IPS-NIHi11 (cell line): ENCODE results near the gene IL19.
"Not testable (repeated sequence)": the region's sequence is repeated elsewhere in the genome, so short reads cannot be mapped to it uniquely, and the experiment has no call there.

Experiments
- DNase-seq: peaks from one replicate; pipeline ENCODE4 v3.0.0; 2012; ENCODE audit warnings: mixed read lengths, low spot score

Gene IL19

GRCh38 chr1:206833801-206834200 is 63.2 kb downstream of the IL19 start:
- no peak for DNase-seq

- DNase-seq = no peak
Observed at GRCh38 chr1:206834217-206834616, 63.6 kb downstream of the IL19 start.

GRCh38 chr1:206834711-206835110 is 64.1 kb downstream of the IL19 start:
- DNase-seq = no peak

GRCh38 chr1:206835186-206835585 is 64.6 kb downstream of the IL19 start:
- no peak for DNase-seq

- no peak for DNase-seq
Observed at GRCh38 chr1:206836111-206836510, 65.5 kb downstream of the IL19 start.

- DNase-seq = no peak
Observed at GRCh38 chr1:206839006-206839560, 68.5 kb downstream of the IL19 start.

- DNase-seq = no peak
Observed at GRCh38 chr1:206839857-206840256, 69.3 kb downstream of the IL19 start.

- no peak for DNase-seq
Observed at GRCh38 chr1:206841609-206842323, 71.2 kb downstream of the IL19 start.

- no peak for DNase-seq
Observed at GRCh38 chr1:206842854-206843253, 72.3 kb downstream of the IL19 start.

GRCh38 chr1:206843626-206844025 is 73.1 kb downstream of the IL19 start:
- no peak for DNase-seq

- no peak for DNase-seq
Observed at GRCh38 chr1:206846487-206846886, 75.9 kb downstream of the IL19 start.

GRCh38 chr1:206847337-206847834 is 76.8 kb downstream of the IL19 start:
- no peak for DNase-seq

- DNase-seq = no peak
Observed at GRCh38 chr1:206847946-206848345, 77.4 kb downstream of the IL19 start.

- no peak for DNase-seq
Observed at GRCh38 chr1:206850401-206850800, 79.8 kb downstream of the IL19 start.

GRCh38 chr1:206851341-206852010 is 80.9 kb downstream of the IL19 start:
- no peak for DNase-seq

GRCh38 chr1:206852662-206853061 is 82.1 kb downstream of the IL19 start:
- DNase-seq = not testable (repeated sequence)

- not testable (repeated sequence) for DNase-seq
Observed at GRCh38 chr1:206853696-206854095, 83.1 kb downstream of the IL19 start.

- no peak for DNase-seq
Observed at GRCh38 chr1:206854401-206855129, 84.0 kb downstream of the IL19 start.

- DNase-seq = no peak
Observed at GRCh38 chr1:206855859-206856258, 85.3 kb downstream of the IL19 start.

- no peak for DNase-seq
Observed at GRCh38 chr1:206856674-206857464, 86.3 kb downstream of the IL19 start.

- DNase-seq = no peak
Observed at GRCh38 chr1:206859082-206859521, 88.5 kb downstream of the IL19 start.

GRCh38 chr1:206860165-206860564 is 89.6 kb downstream of the IL19 start:
- no peak for DNase-seq
